IPS-NIHi7 (cell line): ENCODE measurements around the gene TUBB6.

ENCODE experiments used
- DNase-seq: peaks from one replicate; pipeline ENCODE4 v3.0.0; 2012; ENCODE audit warnings: mixed read lengths; ENCODE audit errors: extremely low spot score

Gene TUBB6

DNA sequence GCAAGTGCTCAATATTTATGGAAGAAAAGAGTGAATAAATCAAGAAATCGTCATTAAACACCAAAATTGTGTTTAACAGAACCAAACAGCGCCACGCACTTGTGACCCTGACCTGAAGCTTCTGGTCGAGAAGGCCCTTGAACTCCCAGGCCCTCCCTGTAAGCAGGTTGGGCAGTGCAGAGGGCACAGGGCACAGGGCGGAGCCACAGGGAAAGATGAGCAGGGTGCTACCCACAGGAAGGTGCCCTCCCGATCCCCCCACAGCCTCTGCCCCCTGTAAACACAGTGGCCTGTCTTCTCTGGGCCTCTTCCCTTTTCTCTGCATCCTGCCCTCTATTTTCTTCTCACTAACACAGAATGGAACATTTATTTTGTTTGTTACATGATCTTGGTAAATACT is 16.9 kb upstream of the TUBB6 start:
- no peak for DNase-seq

DNA sequence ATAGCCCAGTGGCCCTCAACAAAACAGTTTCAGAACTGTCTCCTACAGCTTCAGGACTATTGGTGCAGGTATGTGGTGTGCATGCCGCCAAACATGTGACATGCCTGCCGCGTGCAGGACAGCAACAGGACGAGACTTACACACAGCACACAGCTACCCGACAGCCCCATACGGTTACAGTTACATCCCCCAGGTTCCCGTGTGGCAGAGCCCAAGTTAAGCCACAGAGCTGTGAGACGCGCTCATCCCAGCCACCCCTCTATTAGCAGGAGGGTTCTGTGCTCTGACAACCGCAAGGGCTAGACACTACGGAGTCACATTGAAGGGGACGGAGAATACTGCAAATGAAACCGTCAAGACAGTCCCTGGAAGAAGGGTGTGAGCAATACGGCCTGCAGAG is 16.4 kb upstream of the TUBB6 start:
- DNase-seq, result no peak

DNA sequence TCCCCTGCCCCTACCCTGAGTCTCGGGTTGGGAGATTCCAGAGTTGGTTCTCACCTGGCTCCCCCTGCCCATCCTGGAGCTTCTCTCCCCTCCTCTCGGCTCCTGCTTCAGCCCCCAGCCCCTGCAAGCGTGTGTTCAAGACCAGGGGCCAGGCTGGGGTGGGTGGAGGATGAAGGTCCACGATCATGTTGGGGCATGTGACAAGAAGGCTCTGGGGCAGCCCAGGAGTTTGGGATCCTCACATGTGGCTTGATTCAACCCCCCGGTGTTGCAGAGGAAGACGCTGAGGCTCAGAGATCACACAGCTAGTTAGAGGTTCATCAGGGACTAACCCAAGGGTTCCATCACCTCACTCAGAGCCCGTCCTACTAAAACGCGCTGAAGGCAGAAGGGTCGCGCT is 14.2 kb upstream of the TUBB6 start:
- DNase-seq, result no peak

DNA sequence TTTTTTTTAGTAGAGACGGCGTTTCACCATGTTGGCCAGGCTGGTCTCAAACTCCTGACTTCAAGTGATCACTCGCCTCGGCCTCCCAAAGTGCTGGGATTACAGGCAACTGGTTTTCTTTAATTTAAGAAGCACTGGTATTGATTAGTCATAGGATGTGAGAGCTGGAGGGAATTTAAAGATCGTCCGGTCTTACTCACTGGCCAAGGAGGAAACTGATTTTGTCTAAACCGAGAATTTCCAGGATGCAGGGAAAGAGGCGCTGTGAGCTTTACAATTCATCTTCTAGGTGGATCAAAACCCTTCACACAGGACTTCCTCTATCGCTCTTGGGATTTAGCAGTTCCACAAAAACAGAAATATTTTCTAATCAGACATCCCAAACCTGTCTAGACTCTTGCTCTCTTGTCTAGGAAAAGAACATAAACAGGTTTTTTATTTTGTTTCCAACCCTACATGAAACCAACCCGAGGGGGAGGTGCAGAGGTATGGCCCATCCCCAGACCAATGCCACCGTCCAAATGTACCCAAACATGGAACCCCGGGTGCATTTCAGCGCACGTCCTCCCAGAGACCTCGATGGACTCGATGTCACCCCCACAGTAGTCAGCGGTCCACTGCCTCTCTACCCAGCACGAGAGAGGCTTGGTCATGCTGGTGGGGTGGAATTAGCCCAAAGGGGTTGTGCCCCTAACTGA is 12.5 kb upstream of the TUBB6 start:
- no peak for DNase-seq

DNA sequence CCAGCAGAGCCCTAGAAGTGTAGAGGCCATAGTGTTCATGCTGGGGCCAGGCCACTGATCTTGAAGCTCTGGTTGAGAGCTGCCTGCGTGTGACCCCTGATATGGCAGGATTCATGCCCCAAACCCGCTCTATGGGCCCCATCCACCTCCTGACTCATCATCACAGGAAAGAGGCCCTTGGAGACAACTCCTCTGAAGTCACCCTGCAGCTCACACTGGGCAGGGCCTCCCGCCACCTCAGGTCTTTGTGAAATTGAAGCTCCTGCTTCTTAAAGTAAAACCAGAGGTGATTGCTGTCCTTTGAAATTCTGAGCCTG is 12.0 kb upstream of the TUBB6 start:
- DNase-seq, result no peak

DNA sequence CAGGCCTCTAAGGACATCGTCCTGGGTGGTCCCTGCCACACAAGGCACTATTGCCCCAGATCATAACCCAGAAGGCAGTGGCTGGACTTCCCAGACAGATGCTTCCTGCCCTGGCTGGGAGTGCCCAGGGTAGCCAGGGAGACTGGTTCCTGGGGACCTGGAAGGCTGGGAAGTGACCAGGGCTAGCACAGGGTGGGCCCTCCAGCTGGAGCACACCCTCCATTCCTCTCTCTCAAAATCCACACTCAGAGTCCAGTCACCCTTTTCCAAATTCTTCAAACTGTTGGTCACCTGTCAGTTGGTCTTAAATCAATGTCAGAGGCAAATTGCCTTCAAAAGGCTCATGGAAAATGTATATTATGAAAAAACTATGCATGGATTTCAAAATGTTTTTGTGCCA is 11.6 kb upstream of the TUBB6 start:
- no peak for DNase-seq

DNA sequence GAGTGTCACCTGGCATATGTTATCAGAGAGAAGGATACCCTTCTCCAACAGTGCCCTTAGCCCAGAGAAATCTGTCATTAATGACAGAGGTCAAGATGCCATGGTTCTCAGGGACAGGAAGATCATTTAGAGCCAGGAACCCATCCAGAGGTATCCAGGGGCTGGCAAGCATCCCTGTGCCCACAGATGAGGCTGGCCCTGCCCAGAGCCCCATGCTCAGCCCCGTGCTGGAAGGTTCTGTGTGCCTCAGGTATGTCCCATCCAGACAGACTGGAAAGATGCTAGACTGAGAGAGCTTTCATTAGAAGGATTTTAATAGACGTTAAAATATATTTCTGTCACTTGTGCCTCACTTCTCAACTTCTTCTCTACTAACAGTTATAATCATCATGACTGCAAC is 8.2 kb upstream of the TUBB6 start:
- no peak for DNase-seq

DNA sequence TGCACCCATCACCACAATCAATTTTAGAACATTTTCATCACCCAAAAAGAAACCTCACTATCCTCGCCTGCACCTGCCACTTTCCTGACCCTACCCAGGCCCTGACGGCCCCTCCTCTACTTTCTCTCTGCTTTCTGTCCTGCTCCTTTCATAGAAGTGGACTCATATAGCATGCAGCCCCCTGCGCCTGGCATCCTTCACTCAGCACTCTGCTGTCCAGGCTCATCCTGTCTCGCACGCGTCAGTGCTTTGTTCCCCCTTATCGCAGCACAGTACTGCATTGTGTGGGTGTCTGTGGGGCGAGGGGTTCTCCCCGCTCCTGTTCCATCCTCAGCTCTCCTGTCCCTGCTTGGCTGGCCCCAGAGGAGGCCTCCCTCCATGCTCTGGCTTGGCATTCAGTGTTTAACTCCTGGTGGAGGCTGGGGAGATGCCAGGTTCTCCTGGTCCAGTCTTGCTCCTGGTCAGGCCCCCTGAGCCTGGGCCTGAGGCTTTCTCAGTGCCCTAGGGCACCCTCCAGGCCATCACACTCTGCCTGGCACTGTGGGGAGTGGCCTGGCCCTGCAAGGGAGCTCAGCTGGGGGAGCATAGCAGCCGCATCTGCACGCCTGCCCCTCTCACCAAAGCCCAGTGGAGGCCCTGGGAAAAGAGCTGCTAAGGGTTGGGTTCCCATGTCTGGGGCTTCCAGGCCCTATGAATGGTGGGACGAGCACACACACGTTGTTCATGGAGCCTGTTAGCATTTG is 6.6 kb upstream of the TUBB6 start:
- DNase-seq, result no peak

DNA sequence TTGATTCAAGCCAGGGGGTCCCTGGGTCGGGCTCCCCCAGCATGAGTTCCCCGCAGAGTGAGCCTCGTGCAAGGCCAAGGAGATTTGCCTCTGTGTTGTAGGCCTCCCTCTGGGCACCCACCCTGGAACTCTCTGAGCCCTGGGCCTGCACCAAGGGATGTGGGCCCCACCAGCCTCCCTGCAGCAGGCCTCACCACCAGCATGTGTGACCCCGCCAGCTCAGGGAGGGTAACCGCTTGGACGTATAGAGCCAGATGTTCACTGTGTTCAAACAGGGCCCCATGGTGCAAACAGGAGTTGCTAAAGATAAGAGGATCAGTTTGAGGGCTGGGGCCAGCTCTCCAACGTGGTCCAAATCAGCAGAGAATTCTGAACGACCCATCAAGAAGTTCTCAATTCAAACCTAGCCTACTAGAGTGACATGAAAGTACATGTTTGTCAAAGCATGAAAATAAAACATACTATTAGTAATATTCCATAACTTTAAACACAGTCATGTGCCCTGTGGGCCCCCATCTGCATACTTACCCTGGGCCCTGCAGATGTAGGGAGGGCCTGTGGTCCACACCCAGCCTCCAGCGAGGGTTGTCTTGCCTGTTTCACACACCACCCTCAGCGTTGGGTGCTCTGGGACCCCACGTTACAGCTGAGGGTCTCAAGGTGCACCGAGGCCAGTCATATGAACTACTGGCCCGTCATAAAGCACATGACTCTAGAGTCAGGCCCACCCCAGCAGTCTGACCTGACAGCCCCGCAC is 5.5 kb upstream of the TUBB6 start:
- no peak for DNase-seq

DNA sequence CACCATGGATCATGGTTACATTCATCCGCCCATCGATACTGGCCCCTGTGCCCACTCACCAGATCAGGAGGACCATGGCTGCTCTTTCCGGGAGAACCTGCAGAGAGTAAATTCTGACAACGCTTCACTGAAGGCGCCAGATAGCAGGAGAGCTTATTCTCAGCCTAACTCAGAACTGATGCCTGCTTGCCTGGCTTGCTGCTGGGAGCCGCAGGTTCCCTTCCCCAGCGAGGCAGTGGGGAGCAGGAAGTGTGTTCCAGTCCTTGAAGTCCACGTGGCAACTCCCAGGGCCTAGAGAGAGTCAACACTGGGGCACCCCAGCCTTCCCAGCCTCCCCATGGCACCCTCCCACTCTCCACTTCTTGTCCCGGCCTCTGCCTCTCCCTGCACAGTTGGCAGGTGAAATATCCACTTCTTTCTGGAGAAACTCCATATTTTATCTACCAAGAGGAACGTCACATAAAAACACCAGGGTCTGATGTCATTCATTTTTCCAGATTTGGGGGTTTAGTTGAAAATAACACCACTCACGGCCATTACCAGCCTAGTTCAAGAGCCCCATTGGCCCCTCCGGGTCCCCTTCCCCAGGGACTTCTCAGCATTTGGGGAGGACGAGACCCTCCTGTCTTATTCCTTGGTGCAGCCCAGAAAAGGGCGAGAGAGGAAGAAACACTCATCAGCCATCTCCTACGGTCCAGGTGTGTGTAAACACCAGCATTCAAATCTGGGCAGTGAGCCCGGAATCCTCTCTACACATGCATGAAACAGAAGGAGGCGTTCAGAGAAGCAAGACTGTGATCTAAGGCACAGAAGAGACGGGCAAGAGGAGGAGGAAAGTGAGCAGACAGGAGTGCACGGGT is 3.5 kb upstream of the TUBB6 start:
- no peak for DNase-seq

DNA sequence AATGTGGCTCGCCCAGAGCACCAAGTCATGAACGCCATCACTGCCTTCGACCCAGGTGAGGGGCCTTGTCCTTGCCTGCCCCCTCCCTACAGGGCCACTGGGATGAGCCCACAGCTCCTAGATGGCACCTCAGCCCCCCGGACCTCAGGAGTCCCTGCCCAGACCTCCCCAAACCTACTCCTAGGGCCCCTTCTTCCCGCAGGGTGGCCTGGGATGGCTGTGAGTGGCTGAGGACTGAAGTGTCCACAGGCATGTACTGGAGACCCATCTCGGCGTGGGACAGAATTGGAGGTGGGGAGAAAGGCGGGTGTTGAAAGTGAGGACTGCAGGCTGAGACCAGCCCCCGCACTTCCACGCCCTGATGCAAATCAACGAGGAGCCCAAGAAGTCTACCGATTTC is 2.8 kb upstream of the TUBB6 start:
- no peak for DNase-seq

DNA sequence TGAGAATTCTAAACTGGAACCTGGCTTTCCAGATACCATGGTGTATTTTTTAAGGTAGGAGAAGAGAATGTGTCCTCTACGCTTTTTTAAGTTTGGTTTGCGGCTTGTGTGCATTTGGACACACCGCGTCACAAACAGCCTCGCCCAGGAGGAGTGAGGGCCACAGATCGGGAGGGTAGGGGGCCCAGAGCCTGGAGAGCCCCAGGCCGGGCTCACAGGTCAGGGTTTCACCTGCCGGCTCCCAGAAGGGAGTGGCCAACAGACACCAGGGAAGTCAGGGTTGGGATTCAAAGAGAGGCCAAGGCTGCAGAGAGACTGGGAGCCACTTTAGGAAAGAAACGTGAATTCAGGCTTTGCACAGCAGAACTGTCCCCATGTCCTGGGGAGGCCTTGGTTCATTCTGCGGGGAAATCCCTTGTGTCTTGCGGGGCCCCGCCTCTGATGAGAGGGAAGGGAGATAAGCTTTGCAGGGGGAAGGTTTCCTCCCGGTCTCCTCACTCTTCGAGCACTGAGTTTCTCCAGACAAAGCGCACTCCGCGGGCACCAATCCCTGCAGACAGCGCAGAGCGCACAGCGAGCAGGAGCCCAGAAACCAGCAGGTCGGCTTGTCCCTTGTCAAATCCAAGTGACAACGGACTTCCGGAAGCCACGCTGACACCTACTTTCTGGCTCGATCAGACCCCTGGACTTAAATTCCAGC is 2.0 kb upstream of the TUBB6 start:
- DNase-seq, result no peak

DNA sequence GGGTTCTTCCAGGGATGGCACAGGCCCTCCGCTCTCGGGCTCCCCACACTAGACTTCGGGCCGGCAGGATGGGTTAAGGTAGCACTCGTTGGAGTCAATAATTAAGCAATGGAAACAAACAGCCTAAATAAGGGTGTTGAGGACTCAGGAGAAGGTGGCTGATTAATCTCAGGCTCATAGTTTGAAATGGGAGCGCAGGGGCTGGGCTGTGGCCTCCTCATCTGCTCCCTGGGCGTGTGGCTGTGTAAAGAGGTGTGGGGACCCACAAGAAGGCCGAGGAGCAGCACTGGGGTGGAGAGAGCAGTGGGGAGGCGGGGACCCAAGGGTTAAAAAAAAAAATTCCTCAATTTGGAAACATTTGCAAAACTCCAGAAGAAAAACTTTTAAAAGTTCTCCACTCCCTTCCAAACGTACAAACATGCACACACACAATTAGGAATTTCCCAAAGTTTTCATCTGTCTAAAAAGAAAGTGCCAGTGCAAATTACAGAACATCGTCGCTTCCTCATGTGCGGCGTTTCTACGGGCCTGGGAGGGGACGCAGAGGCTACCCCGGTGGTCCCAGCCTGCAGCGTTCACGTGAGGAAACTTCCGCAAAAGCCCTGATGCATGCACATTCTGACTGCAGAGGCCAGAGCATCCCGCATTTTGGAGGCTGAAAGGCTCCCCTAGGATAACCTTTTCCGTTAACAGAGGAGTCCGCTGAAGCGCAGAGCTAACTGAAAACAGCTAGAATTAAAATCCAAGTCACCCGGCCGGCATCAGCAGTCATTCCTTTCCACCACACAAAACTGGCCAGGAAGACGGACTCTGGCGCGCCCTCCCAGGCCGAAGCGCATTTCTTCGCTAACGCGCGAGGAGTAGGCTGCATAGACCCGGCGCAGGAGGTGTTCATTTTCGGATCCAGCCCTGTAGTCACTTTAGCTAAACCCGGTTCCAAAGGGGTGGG is 1.0 kb upstream of the TUBB6 start:
- no peak for DNase-seq

DNA sequence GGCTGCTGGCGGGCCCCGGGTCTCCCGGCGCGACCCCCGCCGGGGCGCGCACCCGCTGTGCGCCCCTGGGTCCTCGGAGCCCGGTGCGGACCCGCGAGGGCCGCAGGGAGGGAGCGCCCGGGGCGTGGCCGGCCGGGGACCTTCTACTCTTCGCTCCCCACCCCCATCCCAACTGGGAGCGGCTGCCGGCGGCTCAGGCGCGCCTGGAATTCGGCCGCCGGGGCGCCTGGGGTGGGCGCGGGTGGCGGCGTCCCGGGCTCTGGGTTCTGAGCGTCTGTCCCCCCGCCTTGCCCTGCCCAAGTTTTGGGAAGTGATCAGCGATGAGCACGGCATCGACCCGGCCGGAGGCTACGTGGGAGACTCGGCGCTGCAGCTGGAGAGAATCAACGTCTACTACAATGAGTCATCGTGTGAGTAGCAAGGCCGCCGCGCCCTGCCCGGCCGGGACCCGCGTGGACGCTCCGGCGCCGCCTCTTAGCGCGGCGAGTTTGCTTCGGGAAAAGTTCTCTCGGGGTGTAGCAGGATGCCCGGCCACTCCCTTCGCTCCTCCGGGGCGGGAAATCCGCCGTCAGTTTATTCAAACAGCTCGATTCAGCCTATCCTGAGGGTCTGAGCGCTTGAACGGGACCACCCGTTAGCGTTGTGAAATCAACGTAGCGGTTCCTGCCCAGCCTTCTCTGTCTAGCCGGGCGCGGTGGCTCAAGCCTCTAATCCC is 502 bp downstream of the TUBB6 start:
- peak; percentile 71 for DNase-seq

DNA sequence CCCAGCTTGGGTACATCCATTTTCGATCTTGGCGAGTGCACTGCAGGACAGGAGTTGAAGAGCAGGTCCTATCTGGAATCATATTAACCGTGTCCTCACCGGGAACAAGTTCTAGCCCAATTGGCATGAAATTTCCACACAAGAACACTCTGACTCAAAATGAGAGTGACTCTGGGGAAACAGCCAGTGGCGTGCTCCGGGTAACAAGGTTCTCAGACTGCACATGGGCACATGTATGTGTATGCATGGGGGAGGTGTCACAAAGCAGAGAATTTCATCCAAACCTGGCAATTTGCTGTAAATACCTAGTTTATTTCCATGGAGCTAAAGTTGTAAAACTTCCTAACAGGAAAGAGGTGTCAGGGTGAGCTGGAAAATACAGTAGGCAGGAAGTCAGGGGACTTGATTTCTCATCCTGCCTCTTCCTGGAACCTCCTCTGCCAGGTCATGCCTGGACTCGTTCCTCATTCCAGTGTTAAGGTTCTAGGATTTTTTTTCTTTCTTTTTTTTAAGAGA is 1.7 kb downstream of the TUBB6 start:
- DNase-seq, result no peak

DNA sequence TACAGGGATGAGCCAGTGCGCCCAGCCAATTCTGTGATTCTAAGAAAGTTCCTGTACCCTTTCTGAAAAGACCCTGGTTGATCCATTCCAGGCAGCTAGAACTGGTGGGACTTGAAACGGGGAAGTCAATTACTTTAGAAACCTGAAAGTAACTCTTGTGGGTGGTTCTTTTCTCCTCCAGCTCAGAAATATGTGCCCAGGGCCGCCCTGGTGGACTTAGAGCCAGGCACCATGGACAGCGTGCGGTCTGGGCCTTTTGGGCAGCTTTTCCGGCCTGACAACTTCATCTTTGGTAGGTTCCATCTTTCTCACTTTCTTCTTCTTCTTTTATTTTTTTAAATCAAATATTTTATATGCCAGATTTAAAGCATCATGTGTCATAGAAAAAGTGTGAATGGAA is 2.7 kb downstream of the TUBB6 start:
- no peak for DNase-seq

DNA sequence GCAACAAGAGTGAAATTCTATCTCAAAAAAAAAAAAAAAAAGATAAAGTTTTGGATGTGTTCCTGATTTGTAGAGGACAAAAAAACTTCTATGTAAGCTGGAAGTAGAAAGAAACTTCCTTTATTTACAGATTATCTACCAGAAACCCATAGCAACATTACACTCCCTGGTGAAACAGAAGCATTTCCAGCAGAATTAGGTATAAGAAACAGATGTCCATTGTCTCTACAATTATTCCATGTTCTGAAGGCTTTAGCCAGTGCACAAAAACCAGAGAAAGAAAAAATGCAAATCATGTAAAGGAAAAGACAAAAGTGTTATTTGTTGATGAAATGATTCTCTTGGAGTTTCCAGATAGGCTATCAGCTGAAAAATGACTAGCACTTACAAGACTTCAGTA is 4.9 kb downstream of the TUBB6 start:
- DNase-seq, result no peak

DNA sequence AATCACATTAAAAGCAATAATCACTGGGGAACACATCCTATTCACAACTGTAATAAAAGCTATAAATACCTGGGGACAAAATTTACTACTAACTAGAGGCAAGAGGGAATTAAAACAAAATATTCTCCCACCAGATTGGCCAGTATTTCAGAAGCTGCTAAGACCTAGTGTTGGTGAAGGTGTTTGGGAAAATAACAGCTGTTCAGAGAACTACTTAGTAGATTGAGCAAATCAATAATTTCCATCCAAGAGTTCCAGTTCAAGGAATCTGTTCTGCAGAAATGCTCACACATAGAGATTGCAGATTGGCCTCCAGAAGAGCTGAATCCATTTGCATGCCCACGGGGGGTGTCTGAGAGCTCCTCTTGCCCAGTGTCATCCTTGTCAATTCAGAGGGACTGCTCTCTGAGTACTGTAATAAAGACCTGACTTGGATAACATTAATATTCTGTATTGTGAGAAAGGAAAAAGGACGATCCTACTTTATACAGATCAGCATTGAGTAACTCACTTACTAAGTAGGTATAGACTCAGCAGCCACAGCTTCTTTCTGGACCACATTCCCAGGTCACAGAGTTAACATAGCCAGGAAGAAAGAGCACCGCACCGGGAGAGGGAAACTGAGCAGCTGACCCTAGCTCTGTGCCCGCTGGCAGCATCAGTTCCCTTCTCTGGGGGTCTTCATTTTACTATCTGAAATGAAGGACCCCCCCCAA is 5.6 kb downstream of the TUBB6 start:
- no peak for DNase-seq
